HepG2 (cell line): ENCODE measurements around the gene PFKL. TPM values are rescaled to one million over a fixed set of nuclear protein-coding genes. Genes with fewer than 3 reads are reported as not detected.

Experiments
- ARID4A ChIP-seq: sonication (generic); formaldehyde crosslinking; IDR thresholded peaks from 2 replicates; pipeline ENCODE4 v1.5.0; 2020; ENCODE audit warnings: mild to moderate bottlenecking, missing genetic modification reagents, borderline replicate concordance
- HES4 ChIP-seq: sonication (generic); formaldehyde crosslinking; IDR thresholded peaks from 2 replicates; pipeline ENCODE4 v1.9.0; 2021; ENCODE audit warnings: mild to moderate bottlenecking, missing genetic modification reagents, borderline replicate concordance
- HNF1A ChIP-seq, 2 experiments: sonication (generic) in 1 of 2; formaldehyde crosslinking in 1 of 2; IDR thresholded peaks; 2 replicates each; pipeline versions ENCODE4 v1.4.0 to v1.6.1; 2016 to 2020; ENCODE audit warnings: borderline replicate concordance in 1 of 2, low read depth in 1 of 2, mild to moderate bottlenecking in 1 of 2, missing genetic modification reagents in 1 of 2
- HNF1B ChIP-seq: sonication (generic); formaldehyde crosslinking; IDR thresholded peaks from 2 replicates; pipeline ENCODE4 v1.5.1; 2020; ENCODE audit warnings: mild to moderate bottlenecking, moderate library complexity, missing genetic modification reagents
- HNRNPL ChIP-seq: fragments of 200-400 bp; formaldehyde crosslinking; IDR thresholded peaks from 2 replicates; pipeline ENCODE4 v1.6.1; 2017; ENCODE audit warnings: mild to moderate bottlenecking, low read depth, low read length
- MED1 ChIP-seq: sonication (generic); formaldehyde crosslinking; IDR thresholded peaks from 2 replicates; pipeline ENCODE4 v1.4.0; 2020; ENCODE audit warnings: missing genetic modification reagents
- MLX ChIP-seq: IDR thresholded peaks from 2 replicates; pipeline ENCODE4 v1.6.1; 2016
- MXD4 ChIP-seq: IDR thresholded peaks from 2 replicates; pipeline ENCODE4 v1.6.1; 2016; ENCODE audit warnings: mild to moderate bottlenecking, missing biosample characterization, missing genetic modification reagents
- PHF8 ChIP-seq: sonication (generic); formaldehyde crosslinking; IDR thresholded peaks from 2 replicates; pipeline ENCODE4 v1.5.0; 2020; ENCODE audit warnings: missing genetic modification reagents
- RARA ChIP-seq: IDR thresholded peaks from 2 replicates; pipeline ENCODE4 v1.6.1; 2016; ENCODE audit warnings: missing genetic modification reagents, missing compliant biosample characterization
- SMAD3 ChIP-seq: sonication (generic); formaldehyde crosslinking; IDR thresholded peaks from 2 replicates; pipeline ENCODE4 v1.4.0; 2020; ENCODE audit warnings: missing genetic modification reagents
- YEATS4 ChIP-seq: sonication (generic); formaldehyde crosslinking; IDR thresholded peaks from 2 replicates; pipeline ENCODE4 v1.4.0; 2020; ENCODE audit warnings: missing genetic modification reagents, borderline replicate concordance
- ZMYM3 ChIP-seq: sonication (generic); formaldehyde crosslinking; IDR thresholded peaks from 2 replicates; pipeline ENCODE4 v1.5.1; 2020; ENCODE audit warnings: mild to moderate bottlenecking, missing genetic modification reagents
- ZNF788 ChIP-seq: sonication (generic); formaldehyde crosslinking; IDR thresholded peaks from 2 replicates; pipeline ENCODE4 v1.5.0; 2020; ENCODE audit warnings: mild to moderate bottlenecking, missing genetic modification reagents, borderline replicate concordance
- polyA plus RNA-seq, 8 experiments: library from polyadenylated mRNA; depleted of rRNA in 3 of 8; stranded (reverse) in 7 of 8; unstranded in 1 of 8; fragments of >200 nt; fragmentation: Illumina TruSeq in 4 of 8; extraction: Trizol in 4 of 8; gene quantifications; 2 replicates each; pipeline versions ENCODE4 v1.2.1 to v1.2.3, GENCODE V29; 2011 to 2016; ENCODE audit warnings: low read depth in 4 of 8, missing spikeins in 1 of 8, mixed read lengths in 1 of 8; ENCODE audit not compliant: insufficient read depth in 1 of 8
- total RNA-seq, 5 experiments: library from RNA; depleted of rRNA; stranded (reverse); fragments of >200 nt; fragmentation: Illumina TruSeq; extraction: Trizol; gene quantifications; 2 replicates each; pipeline ENCODE4 v1.2.3, GENCODE V29; 2016; ENCODE audit warnings: low read depth in 1 of 5

Gene PFKL
- total and polyA plus RNA-seq, 2 of the 13 experiments (the other 11 are each of a cell fraction or from before 2014, with no cell fraction given) = 92.8 to 106 TPM

GRCh38 chr21:44303490-44303981, 3.7 kb downstream of the PFKL start (continued):
- TF ChIP-seq ARID4A (0 out of 2 replicates have a peak, but pooled peaks have one; percentile 21), RARA (CRISPR knock-in tag) (peak; percentile 71; the same call in 1 of the 2 replicates), HNF1B (CRISPR knock-in tag) (peak; percentile 87), ZNF788 (CRISPR knock-in tag) (0 out of 2 replicates have a peak, but pooled peaks have one; percentile 30), HES4 (CRISPR knock-in tag) (0 out of 2 replicates have a peak, but pooled peaks have one; percentile 19), ZMYM3 (CRISPR knock-in tag) (no peak), MED1 (CRISPR knock-in tag) (peak; percentile 81), SMAD3 (CRISPR knock-in tag) (0 out of 2 replicates have a peak, but pooled peaks have one; percentile 27), MLX (CRISPR knock-in tag) (peak; percentile 71; the same call in 1 of the 2 replicates), HNF1A (IDR thresholded peaks at IDR 0.05; ENCODE audit: low read depth) (peak; percentile 71), HNF1A (CRISPR knock-in tag; IDR thresholded peaks at IDR 0.05; ENCODE audit: borderline replicate concordance) (no peak), YEATS4 (peak; percentile 44; the same call in 1 of the 2 replicates), HNRNPL (peak; percentile 81), MXD4 (peak; percentile 31; the same call in 1 of the 2 replicates), PHF8 (CRISPR knock-in tag) (peak; percentile 44; the same call in 1 of the 2 replicates)
